ENCODE results near the gene AP2B1.

AP2B1 gene

DNA sequence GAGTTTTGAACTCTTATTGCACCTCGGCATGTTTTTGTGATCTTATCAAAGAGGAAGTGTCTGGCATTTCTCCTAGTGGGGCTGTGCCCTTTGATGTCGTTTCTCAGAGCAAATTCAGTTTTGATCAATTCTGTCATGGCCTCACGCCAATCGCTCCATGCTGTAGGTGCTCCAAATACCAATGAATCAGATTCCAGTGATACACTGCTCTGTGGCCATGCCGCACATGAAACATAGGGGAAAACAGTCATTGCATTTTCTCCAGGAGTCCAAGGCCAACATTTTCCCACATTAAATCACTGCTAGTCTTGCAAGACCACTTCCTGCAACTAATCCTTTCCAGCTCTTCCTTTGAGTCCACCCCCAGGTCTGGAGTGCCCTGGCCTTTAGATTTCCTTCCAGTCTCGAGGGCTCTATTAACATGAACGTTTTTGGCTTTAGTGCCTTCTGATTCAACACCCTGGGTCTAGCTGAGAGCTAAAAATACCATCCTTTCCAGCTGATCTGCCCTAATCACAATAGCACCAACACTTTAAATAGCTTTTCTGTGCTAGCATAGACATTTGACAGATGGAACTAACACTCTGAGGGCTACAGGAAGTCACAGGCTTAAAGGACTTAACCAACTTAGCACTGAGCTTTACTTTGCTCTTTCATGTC is 126.1 kb downstream of the AP2B1 start:
- peaks cover 23% of the 10 kb centered on the region for H3K4me1 Mint-ChIP-seq
- DNase-seq, result peak; percentile 24
- H3K27me3 Mint-ChIP-seq (ENCODE audit: low read depth, poor library complexity), result no peaks in the 10 kb centered on the region
- no peaks in the 10 kb centered on the region for H3K9me3 Mint-ChIP-seq
- TF ChIP-seq, protein P1, sequence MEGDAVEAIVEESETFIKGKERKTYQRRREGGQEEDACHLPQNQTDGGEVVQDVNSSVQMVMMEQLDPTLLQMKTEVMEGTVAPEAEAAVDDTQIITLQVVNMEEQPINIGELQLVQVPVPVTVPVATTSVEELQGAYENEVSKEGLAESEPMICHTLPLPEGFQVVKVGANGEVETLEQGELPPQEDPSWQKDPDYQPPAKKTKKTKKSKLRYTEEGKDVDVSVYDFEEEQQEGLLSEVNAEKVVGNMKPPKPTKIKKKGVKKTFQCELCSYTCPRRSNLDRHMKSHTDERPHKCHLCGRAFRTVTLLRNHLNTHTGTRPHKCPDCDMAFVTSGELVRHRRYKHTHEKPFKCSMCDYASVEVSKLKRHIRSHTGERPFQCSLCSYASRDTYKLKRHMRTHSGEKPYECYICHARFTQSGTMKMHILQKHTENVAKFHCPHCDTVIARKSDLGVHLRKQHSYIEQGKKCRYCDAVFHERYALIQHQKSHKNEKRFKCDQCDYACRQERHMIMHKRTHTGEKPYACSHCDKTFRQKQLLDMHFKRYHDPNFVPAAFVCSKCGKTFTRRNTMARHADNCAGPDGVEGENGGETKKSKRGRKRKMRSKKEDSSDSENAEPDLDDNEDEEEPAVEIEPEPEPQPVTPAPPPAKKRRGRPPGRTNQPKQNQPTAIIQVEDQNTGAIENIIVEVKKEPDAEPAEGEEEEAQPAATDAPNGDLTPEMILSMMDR (IDR thresholded peaks at IDR 0.05), result no peak
- peaks cover 49% of the 10 kb centered on the region for H3K36me3 Mint-ChIP-seq (ENCODE audit: low read depth)
- no peak overlapping the region for H3K4me3 Mint-ChIP-seq
- no peak overlapping the region for H3K27ac Mint-ChIP-seq

DNA sequence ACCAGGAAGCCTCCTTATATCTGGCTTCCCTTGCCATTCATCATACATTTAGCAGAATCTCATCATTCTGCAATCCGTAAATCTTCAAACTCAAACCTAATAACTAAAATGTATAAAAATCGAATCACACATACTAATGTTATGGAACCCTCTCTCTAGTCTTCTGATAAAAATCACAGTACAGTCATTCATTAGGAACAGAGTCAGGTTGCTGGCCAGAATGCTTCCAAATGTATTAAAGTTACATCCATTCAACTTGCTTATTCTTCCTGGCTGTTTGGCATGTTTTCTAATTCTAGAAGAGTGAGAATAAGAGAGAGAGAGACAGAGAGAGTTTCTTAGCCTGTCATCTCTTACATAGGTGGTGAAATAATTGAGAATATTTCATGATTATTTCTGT is 127.9 kb downstream of the AP2B1 start:
- no peak for DNase-seq
- peaks cover 54% of the 10 kb centered on the region for H3K36me3 Mint-ChIP-seq (ENCODE audit: low read depth)
- peaks cover 29% of the 10 kb centered on the region for H3K4me1 Mint-ChIP-seq
- H3K27ac Mint-ChIP-seq, result no peak overlapping the region
- TF ChIP-seq, protein P1 (IDR thresholded peaks at IDR 0.05), result no peak
- H3K27me3 Mint-ChIP-seq (ENCODE audit: low read depth, poor library complexity), result no peaks in the 10 kb centered on the region
- no peak overlapping the region for H3K4me3 Mint-ChIP-seq
- H3K9me3 Mint-ChIP-seq, result no peaks in the 10 kb centered on the region

DNA sequence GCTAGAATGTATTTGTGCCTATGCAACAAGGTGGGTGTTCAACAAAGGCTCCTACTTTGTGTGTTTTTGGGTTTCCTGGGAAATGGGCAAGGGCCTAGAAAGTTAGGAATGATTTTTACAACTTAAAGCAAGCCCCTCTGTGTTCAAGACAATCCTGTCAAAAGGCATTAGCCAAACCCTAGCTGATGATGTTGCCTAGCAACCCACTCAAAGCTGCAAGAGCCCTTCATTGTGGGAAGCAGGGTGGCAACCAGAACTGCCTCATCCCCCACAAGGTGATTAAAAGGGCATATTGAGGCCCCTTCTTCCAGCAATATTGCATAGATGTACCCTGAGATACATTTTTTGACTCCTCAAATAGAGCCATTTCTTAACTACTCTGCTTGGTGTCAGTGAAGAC is 128.3 kb downstream of the AP2B1 start:
- no peak overlapping the region for H3K4me3 Mint-ChIP-seq
- TF ChIP-seq, protein P1 (IDR thresholded peaks at IDR 0.05), result no peak
- no peaks in the 10 kb centered on the region for H3K27me3 Mint-ChIP-seq (ENCODE audit: low read depth, poor library complexity)
- peaks cover 52% of the 10 kb centered on the region for H3K36me3 Mint-ChIP-seq (ENCODE audit: low read depth)
- H3K9me3 Mint-ChIP-seq, result no peaks in the 10 kb centered on the region
- no peak for DNase-seq
- H3K27ac Mint-ChIP-seq, result no peak overlapping the region
- H3K4me1 Mint-ChIP-seq, result peaks cover 29% of the 10 kb centered on the region

DNA sequence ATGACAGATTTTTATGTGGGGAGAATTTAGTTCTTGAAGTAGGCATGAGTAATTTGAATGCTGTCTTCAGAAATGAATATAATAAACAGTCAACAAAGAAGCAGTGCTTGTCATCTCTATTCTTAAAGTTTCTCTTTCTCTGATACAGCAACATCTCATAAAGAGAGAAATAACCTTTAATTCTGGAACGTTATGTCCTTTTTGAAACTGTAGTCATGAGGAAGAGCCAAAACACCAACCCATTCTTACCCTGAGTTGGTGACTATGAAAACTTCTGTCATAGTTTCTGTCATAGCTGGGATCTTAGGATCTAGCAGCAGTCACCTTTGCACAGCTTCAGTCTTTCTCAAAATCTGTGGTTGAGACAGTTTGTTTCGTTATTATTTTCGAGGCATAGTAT is 129.1 kb downstream of the AP2B1 start:
- Mint-ChIP-seq H3K9me3 (no peaks in the 10 kb centered on the region), H3K27ac (no peak overlapping the region), H3K36me3 (ENCODE audit: low read depth) (peaks cover 49% of the 10 kb centered on the region), H3K27me3 (ENCODE audit: low read depth, poor library complexity) (no peaks in the 10 kb centered on the region), H3K4me1 (peaks cover 26% of the 10 kb centered on the region), H3K4me3 (no peak overlapping the region)
- DNase-seq, result no peak
- TF ChIP-seq, protein P1 (IDR thresholded peaks at IDR 0.05), result no peak

DNA sequence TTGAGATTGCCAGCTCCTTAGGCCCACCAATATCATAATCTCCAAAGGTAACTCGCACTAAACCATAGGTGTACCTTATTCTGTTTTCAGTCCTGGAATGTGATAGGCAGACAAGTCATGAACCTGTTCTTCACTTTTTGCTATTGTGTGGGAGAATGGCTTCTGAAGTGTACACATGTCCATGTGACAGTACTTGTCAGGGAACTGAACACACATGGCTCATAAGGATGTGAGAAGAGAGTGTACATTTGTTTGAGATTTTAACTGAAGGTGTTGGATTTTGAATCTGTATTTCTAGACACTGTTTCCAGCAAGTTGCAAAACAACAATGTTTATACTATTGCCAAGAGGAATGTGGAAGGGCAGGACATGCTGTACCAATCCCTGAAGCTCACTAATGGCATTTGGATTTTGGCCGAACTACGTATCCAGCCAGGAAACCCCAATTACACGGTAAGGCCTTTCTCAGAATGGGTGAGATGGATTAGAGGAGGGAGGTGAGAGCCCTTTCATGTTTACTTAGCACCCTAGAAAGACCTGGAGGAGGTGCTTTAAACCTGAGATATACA is 129.9 kb downstream of the AP2B1 start:
- no peak overlapping the region for H3K4me3 Mint-ChIP-seq
- H3K9me3 Mint-ChIP-seq, result no peaks in the 10 kb centered on the region
- peaks cover 24% of the 10 kb centered on the region for H3K4me1 Mint-ChIP-seq
- no peak for DNase-seq
- no peak overlapping the region for H3K27ac Mint-ChIP-seq
- peaks cover 41% of the 10 kb centered on the region for H3K36me3 Mint-ChIP-seq (ENCODE audit: low read depth)
- H3K27me3 Mint-ChIP-seq (ENCODE audit: low read depth, poor library complexity), result no peaks in the 10 kb centered on the region
- TF ChIP-seq, protein P1 (IDR thresholded peaks at IDR 0.05), result no peak

DNA sequence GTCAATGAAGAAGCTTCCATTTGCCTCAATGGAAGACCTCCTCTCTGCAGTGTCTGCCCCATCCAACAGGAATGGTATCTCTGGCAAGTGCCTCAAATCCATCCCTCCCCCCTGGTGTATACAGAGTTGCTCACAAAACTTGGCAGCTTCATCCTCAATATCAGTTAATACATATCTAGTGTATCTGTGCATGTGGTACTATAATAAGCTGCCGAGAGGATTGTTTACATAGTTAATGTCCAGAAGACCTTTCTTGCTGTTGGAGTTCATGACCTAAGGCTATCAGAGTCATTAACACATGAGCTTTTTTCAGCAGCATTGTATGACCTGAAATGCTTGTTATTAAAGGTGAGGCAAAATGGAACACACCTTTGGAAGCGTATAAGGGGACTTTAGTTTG is 130.4 kb downstream of the AP2B1 start:
- no peak for DNase-seq
- TF ChIP-seq, protein P1 (IDR thresholded peaks at IDR 0.05), result no peak
- H3K27ac Mint-ChIP-seq, result no peak overlapping the region
- peaks cover 24% of the 10 kb centered on the region for H3K4me1 Mint-ChIP-seq
- H3K9me3 Mint-ChIP-seq, result no peaks in the 10 kb centered on the region
- H3K4me3 Mint-ChIP-seq, result no peak overlapping the region
- peaks cover 41% of the 10 kb centered on the region for H3K36me3 Mint-ChIP-seq (ENCODE audit: low read depth)
- H3K27me3 Mint-ChIP-seq (ENCODE audit: low read depth, poor library complexity), result no peaks in the 10 kb centered on the region

Measured in nephron progenitor cell (in vitro differentiated cells).